22Rv1 (cell line): Measurements from ENCODE around the gene EZH1.
"Not testable (repeated sequence)": the region's sequence is repeated elsewhere in the genome, so short reads cannot be mapped to it uniquely, and the experiment has no call there.

Experiments
- H3K27ac ChIP-seq: fragments of 450-650 bp; 2 replicates; pipeline ENCODE4 v1.5.1; 2017
- CTCF ChIP-seq: fragments of 450-650 bp; IDR thresholded peaks from 2 replicates; pipeline ENCODE4 v1.5.1; 2017; ENCODE audit warnings: mild to moderate bottlenecking
- ZFX ChIP-seq: fragments of 450-650 bp; IDR thresholded peaks from 2 replicates; pipeline ENCODE4 v1.6.1; 2017; ENCODE audit warnings: antibody characterized with exemption, borderline replicate concordance

The EZH1 gene

GRCh38 chr17:42750739-42751344 lies 6.0 kb upstream of the EZH1 start:
- TF ChIP-seq CTCF (no peak), ZFX (no peak)
- H3K27ac ChIP-seq, result no peak overlapping the region

DNA sequence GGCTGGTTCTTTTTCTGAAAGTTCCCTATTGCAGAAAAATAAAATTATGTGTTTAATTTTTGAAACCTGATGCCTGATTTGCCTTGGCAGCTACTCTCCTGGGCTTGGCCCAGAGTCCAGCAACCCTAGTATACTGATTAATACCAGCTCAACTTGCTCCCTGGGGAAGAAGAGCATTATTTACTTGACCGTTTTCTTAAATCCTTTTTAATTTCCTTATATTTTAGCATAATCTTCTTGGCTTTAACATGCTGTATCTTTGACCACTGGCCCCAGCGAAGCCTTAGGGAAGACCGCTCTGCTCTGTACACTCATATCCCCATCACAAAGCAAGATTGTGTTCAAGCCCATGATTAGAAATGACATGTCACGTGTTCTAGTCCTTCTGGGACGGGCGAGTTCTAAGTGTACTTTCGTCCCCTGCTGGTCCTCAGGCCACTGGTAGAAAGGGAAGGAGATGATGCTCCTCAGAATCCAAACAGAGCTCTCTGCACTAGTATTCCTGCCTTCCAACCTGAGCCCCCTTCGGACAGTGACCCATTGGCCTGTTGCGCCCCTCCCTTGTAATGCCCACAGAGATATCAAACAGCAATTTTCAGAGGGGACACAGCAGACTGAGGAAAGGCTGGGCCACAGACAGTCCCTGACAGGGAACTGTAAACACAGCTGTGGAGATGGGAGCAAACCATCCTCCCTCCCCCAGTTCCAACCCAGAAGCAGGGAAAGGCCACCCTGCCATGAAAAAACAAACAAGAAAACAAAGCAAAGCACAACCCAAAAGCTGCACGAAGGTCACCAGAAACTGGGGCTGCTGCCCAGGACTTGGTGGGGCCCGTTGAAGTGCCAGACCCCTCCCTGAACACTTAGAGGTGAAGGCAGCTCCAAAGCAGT lies 4.3 kb upstream of the EZH1 start:
- H3K27ac ChIP-seq, result no peak overlapping the region
- no peak for TF ChIP-seq ZFX
- TF ChIP-seq CTCF, result no peak

- H3K27ac ChIP-seq, result no peak overlapping the region
- no peak for TF ChIP-seq CTCF
- TF ChIP-seq ZFX, result no peak
These were observed 3.5 kb upstream of the EZH1 start for GRCh38 chr17:42748202-42748907.

GRCh38 chr17:42744283-42744805 lies 496 bp downstream of the EZH1 start:
- peak overlapping the region; percentile 76 for H3K27ac ChIP-seq
- peak; percentile 3; the same call in 1 of the 2 replicates for TF ChIP-seq CTCF
- TF ChIP-seq ZFX, result no peak

DNA sequence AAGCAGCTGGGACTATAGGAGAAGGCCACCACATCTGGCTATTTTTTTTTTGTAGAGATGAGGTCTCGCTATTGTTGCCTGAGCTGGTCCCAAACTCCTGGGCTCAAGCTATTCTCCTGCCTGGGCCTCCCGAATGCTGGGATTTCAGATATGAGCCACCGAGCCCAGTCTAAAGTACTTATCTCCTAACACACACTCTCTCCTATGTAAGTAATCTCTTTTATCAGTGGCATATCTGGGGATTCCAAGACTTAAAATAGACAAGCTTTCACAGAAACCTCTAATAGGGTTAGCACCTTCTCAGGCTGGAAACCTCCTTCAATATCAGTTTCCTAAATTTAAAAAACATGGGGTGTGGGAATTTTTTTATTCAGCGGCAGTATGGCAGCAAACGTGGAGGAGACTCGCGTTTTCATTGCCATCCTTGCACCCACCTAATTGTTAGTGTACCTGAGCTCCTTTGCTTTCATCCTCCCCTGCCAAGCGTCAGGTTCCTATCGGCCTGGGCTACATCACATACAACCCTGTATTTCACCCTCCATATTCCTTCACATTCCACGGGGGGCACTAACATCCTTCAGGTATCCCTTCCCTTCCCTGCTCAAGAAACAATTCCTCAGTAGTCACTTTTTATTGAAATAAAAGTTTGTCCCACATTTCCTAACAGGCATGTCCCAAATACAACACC lies 1.1 kb downstream of the EZH1 start:
- TF ChIP-seq ZFX (no peak), CTCF (peak; percentile 15; the same call in 1 of the 2 replicates)
- H3K27ac ChIP-seq, result peak overlapping the region; percentile 76

DNA sequence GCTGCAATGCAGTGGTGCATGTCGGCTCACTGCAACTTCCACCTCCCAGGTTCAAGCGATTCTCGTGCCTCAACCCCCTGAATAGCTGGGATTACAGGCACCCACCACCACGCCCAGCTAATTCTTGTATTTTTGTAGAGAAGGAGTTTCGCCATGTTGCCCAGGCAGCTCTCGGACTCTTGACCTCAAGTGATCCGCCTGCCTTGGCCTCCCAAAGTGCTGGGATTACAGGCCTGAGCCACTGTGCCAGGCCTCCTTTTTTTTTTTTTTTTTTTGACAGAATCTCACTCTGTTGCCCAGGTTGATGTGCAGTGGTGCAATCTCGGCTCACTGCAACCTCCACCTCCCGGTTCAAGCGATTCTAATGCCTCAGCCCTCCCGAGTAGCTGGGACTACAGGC lies 1.9 kb downstream of the EZH1 start:
- not testable (repeated sequence) for H3K27ac ChIP-seq

- H3K27ac ChIP-seq, result no peak overlapping the region
- TF ChIP-seq CTCF (no peak), ZFX (no peak)
These were observed 4.1 kb downstream of the EZH1 start for GRCh38 chr17:42740699-42741098.
